ENCODE results near the gene STAC3. TPM values are rescaled to one million over a fixed set of nuclear protein-coding genes. Genes with fewer than 3 reads are reported as not detected.
A peak's percentile ranks its signal among the peaks of the same experiment; 100 is the strongest.

The STAC3 gene
- total and polyA plus RNA-seq, 2 donors (not counting 1 experiment from before 2014, with no cell fraction given), result 0.33 TPM

- no peak overlapping the region for H3K4me2 ChIP-seq (ENCODE audit: extremely low read depth, insufficient read depth, low read length)
- TF ChIP-seq CTCF (conservative IDR thresholded peaks at IDR 0.05 in 1 of 2, IDR thresholded peaks at IDR 0.05 in 1 of 2; ENCODE audit: low read depth in 1 of 2, low read length in 2 of 2), result no peak
- TF ChIP-seq EZH2 (IDR thresholded peaks at IDR 0.05; ENCODE audit: low read length, missing control alignments), result no peak
- H3K4me3 ChIP-seq (replicated peaks in 1 of 4; ENCODE audit: control extremely low read depth in 1 of 4, insufficient read depth in 1 of 4, low read depth in 3 of 4, low read length in 4 of 4), result no peak overlapping the region
- no peak overlapping the region for H3K9ac ChIP-seq (ENCODE audit: insufficient read depth, low read length)
- H3K27me3 ChIP-seq (ENCODE audit: control insufficient read depth, insufficient read depth, low read length), result peaks cover 16% of the 10 kb centered on the region
- no peak overlapping the region for H2AFZ ChIP-seq (ENCODE audit: low read length)
- no peak overlapping the region for H3K27ac ChIP-seq (ENCODE audit: insufficient read depth, low read length)
- DNase-seq (ENCODE audit: low read depth in 2 of 2), result no peak
- no peaks in the 10 kb centered on the region for H3K36me3 ChIP-seq (ENCODE audit: control insufficient read depth, insufficient read depth, low read length)
- no peaks in the 10 kb centered on the region for H3K9me3 ChIP-seq (ENCODE audit: control insufficient read depth, insufficient read depth, low read depth, low read length)
- peaks cover 25% of the 10 kb centered on the region for H3K4me1 ChIP-seq (ENCODE audit: control insufficient read depth, extremely low read depth, insufficient read depth, low read length)
- H4K20me1 ChIP-seq (ENCODE audit: control insufficient read depth, extremely low read depth, insufficient read depth, low read length), result no peaks in the 10 kb centered on the region
- no peaks in the 10 kb centered on the region for H3K79me2 ChIP-seq (ENCODE audit: control insufficient read depth, insufficient read depth, low read length)
These were observed 8.7 kb downstream of the STAC3 start for GRCh38 chr12:57242329-57242690.

GRCh38 chr12:57241402-57242310 lies 9.3 kb downstream of the STAC3 start:
- Histone ChIP-seq H3K27ac (ENCODE audit: insufficient read depth, low read length) (no peak overlapping the region), H3K36me3 (ENCODE audit: control insufficient read depth, insufficient read depth, low read length) (no peaks in the 10 kb centered on the region), H2AFZ (ENCODE audit: low read length) (no peak overlapping the region), H3K4me1 (ENCODE audit: control insufficient read depth, extremely low read depth, insufficient read depth, low read length) (peaks cover 27% of the 10 kb centered on the region), H4K20me1 (ENCODE audit: control insufficient read depth, extremely low read depth, insufficient read depth, low read length) (no peaks in the 10 kb centered on the region), H3K4me2 (ENCODE audit: extremely low read depth, insufficient read depth, low read length) (no peak overlapping the region), H3K4me3 (replicated peaks in 1 of 4; ENCODE audit: control extremely low read depth in 1 of 4, insufficient read depth in 1 of 4, low read depth in 3 of 4, low read length in 4 of 4) (peak overlapping the region in 2 of 4 experiments; percentile 73 to 77), H3K27me3 (ENCODE audit: control insufficient read depth, insufficient read depth, low read length) (peaks cover 16% of the 10 kb centered on the region), H3K9me3 (ENCODE audit: control insufficient read depth, insufficient read depth, low read depth, low read length) (no peaks in the 10 kb centered on the region), H3K9ac (ENCODE audit: insufficient read depth, low read length) (no peak overlapping the region), H3K79me2 (ENCODE audit: control insufficient read depth, insufficient read depth, low read length) (no peaks in the 10 kb centered on the region)
- no peak for DNase-seq (ENCODE audit: low read depth in 2 of 2)
- TF ChIP-seq CTCF (conservative IDR thresholded peaks at IDR 0.05 in 1 of 2, IDR thresholded peaks at IDR 0.05 in 1 of 2; ENCODE audit: low read depth in 1 of 2, low read length in 2 of 2), result no peak
- no peak for TF ChIP-seq EZH2 (IDR thresholded peaks at IDR 0.05; ENCODE audit: low read length, missing control alignments)

GRCh38 chr12:57240926-57241401 lies 10.0 kb downstream of the STAC3 start:
- TF ChIP-seq EZH2 (IDR thresholded peaks at IDR 0.05; ENCODE audit: low read length, missing control alignments), result peak; percentile 54
- peak in 1 of 2 donors; percentile 10 for TF ChIP-seq CTCF (conservative IDR thresholded peaks at IDR 0.05 in 1 of 2, IDR thresholded peaks at IDR 0.05 in 1 of 2; ENCODE audit: low read depth in 1 of 2, low read length in 2 of 2)
- H4K20me1 ChIP-seq (ENCODE audit: control insufficient read depth, extremely low read depth, insufficient read depth, low read length), result no peaks in the 10 kb centered on the region
- no peak overlapping the region for H3K9ac ChIP-seq (ENCODE audit: insufficient read depth, low read length)
- peak overlapping the region; percentile 94 for H3K4me2 ChIP-seq (ENCODE audit: extremely low read depth, insufficient read depth, low read length)
- H3K9me3 ChIP-seq (ENCODE audit: control insufficient read depth, insufficient read depth, low read depth, low read length), result no peaks in the 10 kb centered on the region
- H3K4me3 ChIP-seq (replicated peaks in 1 of 4; ENCODE audit: control extremely low read depth in 1 of 4, insufficient read depth in 1 of 4, low read depth in 3 of 4, low read length in 4 of 4), result peak overlapping the region; percentile 33 to 77 (median 64)
- peak in 1 of 2 donors; percentile 33 for DNase-seq (ENCODE audit: low read depth in 2 of 2)
- H3K79me2 ChIP-seq (ENCODE audit: control insufficient read depth, insufficient read depth, low read length), result no peaks in the 10 kb centered on the region
- no peaks in the 10 kb centered on the region for H3K36me3 ChIP-seq (ENCODE audit: control insufficient read depth, insufficient read depth, low read length)
- H3K27ac ChIP-seq (ENCODE audit: insufficient read depth, low read length), result no peak overlapping the region
- no peak overlapping the region for H2AFZ ChIP-seq (ENCODE audit: low read length)
- peaks cover 16% of the 10 kb centered on the region for H3K27me3 ChIP-seq (ENCODE audit: control insufficient read depth, insufficient read depth, low read length)
- peaks cover 28% of the 10 kb centered on the region for H3K4me1 ChIP-seq (ENCODE audit: control insufficient read depth, extremely low read depth, insufficient read depth, low read length)
